Measurements from ENCODE around the gene COX17.

GRCh38 chr3:119673875-119674274 is 3.3 kb downstream of the COX17 start:
- no peak for TF ChIP-seq POLR2A (IDR thresholded peaks at IDR 0.05)
- TF ChIP-seq CTCF (IDR thresholded peaks at IDR 0.05): no peak
- no peak for TF ChIP-seq POLR2AphosphoS5 (IDR thresholded peaks at IDR 0.05)
- TF ChIP-seq EP300 (IDR thresholded peaks at IDR 0.05): no peak

Measured in gastroesophageal sphincter (tissue), 3 donors.